ENCODE measurements around the gene SNRPA1. TPM values are rescaled to one million over a fixed set of nuclear protein-coding genes. Genes with fewer than 3 reads are reported as not detected.
A peak's percentile ranks its signal among the peaks of the same experiment; 100 is the strongest.

Gene SNRPA1
- total and polyA plus RNA-seq, 7 donors = 26.0 to 76.3 (median 40.5) TPM

DNA sequence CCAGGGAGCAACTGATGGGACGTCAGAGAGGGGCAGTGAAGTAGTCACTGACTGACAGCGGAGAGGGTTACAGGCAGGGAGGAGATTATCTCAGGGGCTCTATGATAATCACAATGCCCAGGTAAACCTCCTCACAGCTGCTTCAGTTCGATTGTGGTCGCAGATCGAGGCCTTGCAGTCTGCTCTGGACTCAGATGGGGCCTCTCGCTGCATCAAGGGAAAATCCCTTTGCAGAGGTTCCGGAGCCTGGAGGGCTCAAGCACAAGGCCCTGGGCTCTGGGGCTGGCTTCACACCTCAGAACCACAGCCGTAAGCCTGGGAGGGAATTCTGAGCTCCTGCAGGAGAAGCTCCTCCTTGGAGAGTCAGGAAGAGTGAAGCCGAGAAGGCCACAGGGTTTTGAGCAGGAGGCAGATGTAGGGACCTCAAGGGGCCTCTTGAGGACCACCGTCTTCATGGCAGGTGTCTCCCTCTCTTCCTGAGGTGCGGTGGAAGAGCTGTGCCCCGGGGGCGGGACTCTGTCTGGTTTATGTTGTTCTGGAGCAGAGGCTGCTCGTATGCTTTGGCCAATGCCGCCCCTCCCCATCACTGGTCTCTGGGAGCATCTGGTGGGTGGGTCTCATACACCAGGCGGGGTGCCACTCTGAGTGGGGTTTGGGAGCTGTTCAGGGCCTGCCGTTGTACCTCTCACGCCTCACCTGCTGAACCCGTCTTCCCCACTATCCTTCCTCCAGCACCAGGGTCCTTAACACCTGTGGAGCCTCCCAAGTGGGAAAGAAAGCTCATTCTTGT, 19.5 kb upstream of the SNRPA1 start:
- Histone ChIP-seq H3K9me3 (no peaks in the 10 kb centered on the region), H3K27ac (no peak overlapping the region), H3K4me3 (no peak overlapping the region), H3K4me1 (no peaks in the 10 kb centered on the region), H3K27me3 (peaks cover 0 to 11% (median 0%) of the 10 kb centered on the region in 3 donors), H3K36me3 (no peaks in the 10 kb centered on the region)
- no peak for DNase-seq
- TF ChIP-seq, protein P1, sequence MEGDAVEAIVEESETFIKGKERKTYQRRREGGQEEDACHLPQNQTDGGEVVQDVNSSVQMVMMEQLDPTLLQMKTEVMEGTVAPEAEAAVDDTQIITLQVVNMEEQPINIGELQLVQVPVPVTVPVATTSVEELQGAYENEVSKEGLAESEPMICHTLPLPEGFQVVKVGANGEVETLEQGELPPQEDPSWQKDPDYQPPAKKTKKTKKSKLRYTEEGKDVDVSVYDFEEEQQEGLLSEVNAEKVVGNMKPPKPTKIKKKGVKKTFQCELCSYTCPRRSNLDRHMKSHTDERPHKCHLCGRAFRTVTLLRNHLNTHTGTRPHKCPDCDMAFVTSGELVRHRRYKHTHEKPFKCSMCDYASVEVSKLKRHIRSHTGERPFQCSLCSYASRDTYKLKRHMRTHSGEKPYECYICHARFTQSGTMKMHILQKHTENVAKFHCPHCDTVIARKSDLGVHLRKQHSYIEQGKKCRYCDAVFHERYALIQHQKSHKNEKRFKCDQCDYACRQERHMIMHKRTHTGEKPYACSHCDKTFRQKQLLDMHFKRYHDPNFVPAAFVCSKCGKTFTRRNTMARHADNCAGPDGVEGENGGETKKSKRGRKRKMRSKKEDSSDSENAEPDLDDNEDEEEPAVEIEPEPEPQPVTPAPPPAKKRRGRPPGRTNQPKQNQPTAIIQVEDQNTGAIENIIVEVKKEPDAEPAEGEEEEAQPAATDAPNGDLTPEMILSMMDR (IDR thresholded peaks at IDR 0.05) = no peak
- TF ChIP-seq POLR2AphosphoS5 (IDR thresholded peaks at IDR 0.05) (no peak), POLR2A (IDR thresholded peaks at IDR 0.05) (no peak), EP300 (IDR thresholded peaks at IDR 0.05) (no peak)
- WGBS, 2 donors = 89% methylated on average over 19 of the region's 19 CpGs
- intact Hi-C loops (cut with DNase I) = no loop called here

DNA sequence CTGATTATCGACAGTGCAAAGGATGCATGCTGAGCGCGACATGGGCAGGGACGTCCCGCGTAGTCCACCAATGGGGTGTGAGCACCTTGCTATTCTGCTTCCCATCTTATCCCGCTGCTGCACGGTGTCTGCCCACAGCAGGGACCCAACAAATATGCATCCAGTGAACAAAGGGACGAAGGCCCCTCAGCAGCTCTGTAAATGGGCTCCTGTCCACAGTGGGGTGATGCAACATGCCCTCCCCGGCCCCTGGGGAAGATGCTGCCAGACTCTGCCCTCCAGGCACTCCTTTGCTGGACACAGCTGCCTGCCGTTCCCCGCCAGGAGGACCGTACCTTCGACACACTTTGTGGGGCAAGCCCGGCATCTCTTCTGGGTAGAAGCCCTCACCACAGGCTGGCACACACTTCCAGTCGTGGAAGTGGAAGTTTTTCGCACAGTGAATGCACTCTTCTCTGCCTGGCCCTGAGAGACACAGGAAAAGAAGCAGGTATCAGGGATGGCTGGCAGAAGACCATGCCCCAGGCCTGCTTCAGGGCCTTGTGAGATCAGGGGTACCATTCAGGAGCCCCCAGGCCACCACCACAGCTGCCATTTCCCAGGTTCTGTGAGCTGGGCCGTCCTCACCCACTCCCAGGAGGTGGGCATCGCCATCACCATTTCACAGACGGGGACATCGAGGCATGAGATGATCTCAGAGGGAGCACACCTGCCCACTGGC, 18.2 kb upstream of the SNRPA1 start:
- intact Hi-C loops (cut with DNase I) = no loop called here
- DNase-seq = peak; percentile 53
- WGBS, 2 donors = 92 to 94% methylated on average over 21 of the region's 21 CpGs
- Histone ChIP-seq H3K9me3 (no peaks in the 10 kb centered on the region), H3K4me1 (no peaks in the 10 kb centered on the region), H3K27me3 (peaks cover 0 to 12% (median 0%) of the 10 kb centered on the region in 3 donors), H3K36me3 (no peaks in the 10 kb centered on the region), H3K27ac (no peak overlapping the region), H3K4me3 (no peak overlapping the region)
- TF ChIP-seq, protein P1 (IDR thresholded peaks at IDR 0.05) = no peak
- TF ChIP-seq POLR2AphosphoS5 (IDR thresholded peaks at IDR 0.05) (no peak), EP300 (IDR thresholded peaks at IDR 0.05) (no peak), POLR2A (IDR thresholded peaks at IDR 0.05) (no peak)

DNA sequence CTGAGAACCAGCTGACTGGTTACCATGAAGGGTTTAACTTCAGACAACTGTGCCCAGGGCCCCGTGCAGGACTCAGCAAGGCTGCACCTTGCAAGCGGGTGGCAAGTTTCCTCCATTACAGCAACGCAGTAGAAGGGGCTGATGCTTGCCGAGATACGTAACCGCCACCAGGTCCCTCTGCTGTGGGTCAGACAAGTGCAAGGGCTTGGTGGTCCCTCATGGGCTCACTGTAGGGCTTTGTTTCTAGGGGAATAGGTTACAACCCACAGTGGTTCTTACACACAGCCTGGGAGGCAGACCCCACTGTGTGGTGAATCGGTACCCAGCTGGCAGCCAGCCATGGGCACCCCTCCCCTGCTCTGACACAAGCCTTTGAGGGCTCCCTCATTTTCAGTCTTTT, 15.5 kb upstream of the SNRPA1 start:
- Histone ChIP-seq H3K27me3 (peaks cover 0 to 15% (median 0%) of the 10 kb centered on the region in 3 donors), H3K9me3 (no peaks in the 10 kb centered on the region), H3K4me1 (no peaks in the 10 kb centered on the region), H3K4me3 (no peak overlapping the region), H3K27ac (no peak overlapping the region), H3K36me3 (no peaks in the 10 kb centered on the region)
- intact Hi-C loops (cut with DNase I) = no loop called here
- TF ChIP-seq EP300 (IDR thresholded peaks at IDR 0.05) = no peak
- TF ChIP-seq, protein P1 (IDR thresholded peaks at IDR 0.05) = no peak
- no peak for TF ChIP-seq POLR2AphosphoS5 (IDR thresholded peaks at IDR 0.05)
- TF ChIP-seq POLR2A (IDR thresholded peaks at IDR 0.05) = no peak
- DNase-seq = no peak
- WGBS, 2 donors = 95 to 96% methylated on average over 7 of the region's 7 CpGs

DNA sequence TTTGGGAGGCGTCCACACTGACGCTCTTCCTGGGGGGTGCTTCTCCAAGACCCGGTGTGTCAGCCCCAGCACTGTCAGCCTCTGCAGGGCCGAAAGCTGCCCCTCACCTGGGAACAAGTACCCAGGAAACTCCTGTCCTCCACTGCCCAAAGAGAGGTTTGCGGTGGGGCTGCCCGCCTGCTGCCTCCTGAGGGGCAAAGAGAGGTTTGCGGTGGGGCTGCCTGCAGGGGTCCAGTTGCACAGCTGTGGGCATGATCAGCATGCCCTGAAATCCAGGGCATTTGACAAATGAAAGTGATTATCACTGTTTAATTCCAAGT, 15.1 kb upstream of the SNRPA1 start:
- DNase-seq = no peak
- H3K9me3 ChIP-seq = no peaks in the 10 kb centered on the region
- no peak overlapping the region for H3K4me3 ChIP-seq
- no peak overlapping the region for H3K27ac ChIP-seq
- H3K4me1 ChIP-seq = no peaks in the 10 kb centered on the region
- intact Hi-C loops (cut with DNase I) = no loop called here
- peaks cover 0 to 15% (median 0%) of the 10 kb centered on the region in 3 donors for H3K27me3 ChIP-seq
- H3K36me3 ChIP-seq = no peaks in the 10 kb centered on the region
- no peak for TF ChIP-seq POLR2AphosphoS5 (IDR thresholded peaks at IDR 0.05)
- TF ChIP-seq POLR2A (IDR thresholded peaks at IDR 0.05) = no peak
- TF ChIP-seq EP300 (IDR thresholded peaks at IDR 0.05) = no peak
- TF ChIP-seq, protein P1 (IDR thresholded peaks at IDR 0.05) = no peak
- WGBS, 2 donors = 94 to 97% methylated on average over 7 of the region's 7 CpGs

All from sigmoid colon (tissue), 7 donors.